GM23338 (cell line): ENCODE data around the gene SIM1. TPM values are rescaled to one million over a fixed set of nuclear protein-coding genes. Genes with fewer than 3 reads are reported as not detected.

Experiments used
- ATAC-seq: fragments of 200-7000 bp; cut with Tn5 transposase; 3 replicates; pipeline ENCODE4 v1.9.1; 2020
- DNase-seq: peaks from one replicate; pipeline ENCODE4 v3.0.0-alpha.2; 2015; ENCODE audit warnings: low spot score
- H2AFZ ChIP-seq: fragments of 200-600 bp; sonication (generic); 2 replicates; pipeline ENCODE4 v1.8.0; 2016; ENCODE audit warnings: antibody characterized with exemption, mild to moderate bottlenecking, moderate library complexity
- H3F3A ChIP-seq: fragments of 200-600 bp; sonication (generic); replicated peaks from 2 replicates; pipeline ENCODE4 v1.8.0; 2017; ENCODE audit warnings: antibody characterized with exemption, mixed run types, low read depth
- H3K27ac ChIP-seq: fragments of 200-600 bp; sonication (generic); 2 replicates; pipeline ENCODE4 v1.6.1; 2016; ENCODE audit warnings: low read depth
- H3K27me3 ChIP-seq: fragments of 200-600 bp; sonication (generic); 2 replicates; pipeline ENCODE4 v1.8.0; 2016; ENCODE audit warnings: mild to moderate bottlenecking, mixed run types, moderate library complexity; ENCODE audit not compliant: insufficient read depth
- H3K36me3 ChIP-seq: fragments of 200-600 bp; sonication (generic); 2 replicates; pipeline ENCODE4 v1.8.0; 2016; ENCODE audit warnings: mild to moderate bottlenecking; ENCODE audit not compliant: insufficient read depth
- H3K4me1 ChIP-seq: fragments of 200-600 bp; sonication (generic); 2 replicates; pipeline ENCODE4 v1.8.0; 2016; ENCODE audit warnings: mild to moderate bottlenecking, moderate library complexity; ENCODE audit not compliant: insufficient read depth
- H3K4me2 ChIP-seq: fragments of 200-600 bp; sonication (generic); 2 replicates; pipeline ENCODE4 v1.7.1; 2017; ENCODE audit warnings: mixed run types
- H3K4me3 ChIP-seq: fragments of 200-600 bp; sonication (generic); 2 replicates; pipeline ENCODE4 v1.6.1; 2016; ENCODE audit warnings: mixed run types
- H3K79me2 ChIP-seq: fragments of 200-600 bp; sonication (generic); replicated peaks from 2 replicates; pipeline ENCODE4 v1.8.0; 2017; ENCODE audit warnings: mild to moderate bottlenecking; ENCODE audit not compliant: insufficient read depth
- H3K9me2 ChIP-seq: fragments of 200-600 bp; sonication (generic); 2 replicates; pipeline ENCODE4 v1.8.0; 2017; ENCODE audit not compliant: insufficient read depth
- H4K20me1 ChIP-seq: fragments of 200-600 bp; sonication (generic); replicated peaks from 2 replicates; pipeline ENCODE4 v1.8.0; 2017; ENCODE audit warnings: mild to moderate bottlenecking; ENCODE audit not compliant: insufficient read depth
- H3K27ac Mint-ChIP-seq: 2 replicates; pipeline ENCODE4 v1.8.0; 2020; ENCODE audit warnings: inconsistent platforms, mild to moderate bottlenecking, moderate library complexity, mixed read lengths
- H3K27me3 Mint-ChIP-seq: 3 replicates; pipeline ENCODE4 v1.8.0; 2022; ENCODE audit warnings: low read depth, mild to moderate bottlenecking, moderate library complexity, mixed read lengths, inconsistent platforms; ENCODE audit not compliant: insufficient read depth, poor library complexity
- H3K36me3 Mint-ChIP-seq: 3 replicates; pipeline ENCODE4 v1.8.0; 2021; ENCODE audit warnings: low read depth, mild to moderate bottlenecking, inconsistent platforms, moderate library complexity, mixed read lengths
- H3K4me1 Mint-ChIP-seq: 3 replicates; pipeline ENCODE4 v1.8.0; 2020; ENCODE audit warnings: mild to moderate bottlenecking, inconsistent platforms, mixed read lengths
- H3K4me3 Mint-ChIP-seq: 3 replicates; pipeline ENCODE4 v1.8.0; 2021; ENCODE audit warnings: moderate library complexity, mild to moderate bottlenecking, inconsistent platforms, mixed read lengths
- H3K9me3 Mint-ChIP-seq: 3 replicates; pipeline ENCODE4 v1.8.0; 2020; ENCODE audit warnings: moderate library complexity, mild to moderate bottlenecking, inconsistent platforms, mixed read lengths
- ETS1 ChIP-seq: IDR thresholded peaks from 2 replicates; pipeline ENCODE4 v1.6.1; 2016; ENCODE audit warnings: antibody characterized with exemption
- EZH2 ChIP-seq: fragments of 200-600 bp; sonication (generic); IDR thresholded peaks from one replicate; pipeline ENCODE4 v1.8.0; 2017; ENCODE audit warnings: antibody characterized with exemption, mild to moderate bottlenecking, low read depth; ENCODE audit not compliant: unreplicated experiment
- JUNB ChIP-seq: IDR thresholded peaks from one replicate; pipeline ENCODE4 v1.6.1; 2016; ENCODE audit warnings: antibody characterized with exemption; ENCODE audit not compliant: unreplicated experiment
- NANOG ChIP-seq: IDR thresholded peaks from 2 replicates; pipeline ENCODE4 v1.6.1; 2016; ENCODE audit warnings: antibody characterized with exemption, borderline replicate concordance
- POLR2AphosphoS5 ChIP-seq: IDR thresholded peaks from 2 replicates; pipeline ENCODE4 v1.6.1; 2016; ENCODE audit warnings: antibody characterized with exemption, low read depth
- REST ChIP-seq: IDR thresholded peaks from one replicate; pipeline ENCODE4 v1.6.1; 2018; ENCODE audit warnings: antibody characterized with exemption; ENCODE audit not compliant: unreplicated experiment
- STAT1 ChIP-seq: IDR thresholded peaks from one replicate; pipeline ENCODE4 v1.6.1; 2016; ENCODE audit warnings: antibody characterized with exemption; ENCODE audit not compliant: unreplicated experiment
- ZNF331 ChIP-seq: fragments of 250-450 bp; sonication (Bioruptor Pico); IDR thresholded peaks from 2 replicates; pipeline ENCODE4 v1.5.0; 2020; ENCODE audit warnings: low read depth, mild to moderate bottlenecking, moderate library complexity
- ZNF462 ChIP-seq: fragments of 250-450 bp; sonication (Bioruptor Pico); IDR thresholded peaks from 2 replicates; pipeline ENCODE4 v1.5.0; 2020; ENCODE audit warnings: mild to moderate bottlenecking, moderate library complexity
- polyA plus RNA-seq: library from polyadenylated mRNA; unstranded; fragments of >200 nt; fragmentation: Nextera tagmentation; extraction: Ambion mirVana; gene quantifications from 2 replicates; pipeline ENCODE4 v1.2.1, GENCODE V29; 2016
- total RNA-seq: library from RNA; depleted of rRNA; stranded (reverse); fragments of >200 nt; shearing (Covaris generic); gene quantifications from 2 replicates; pipeline ENCODE4 v1.2.3, GENCODE V29; 2014

The SIM1 gene
- total and polyA plus RNA-seq, 2 experiments from 2014 or later, result 0.42 to 0.49 TPM

- TF ChIP-seq ZNF331 (CRISPR knock-in tag) (no peak), ETS1 (no peak), ZNF462 (CRISPR knock-in tag) (no peak), NANOG (no peak), POLR2AphosphoS5 (no peak), STAT1 (no peak), EZH2 (no peak), JUNB (no peak), REST (no peak)
- Mint-ChIP-seq H3K4me3 (no peak overlapping the region), H3K27ac (no peak overlapping the region), H3K27me3 (no peaks in the 10 kb centered on the region), H3K4me1 (peaks cover 3% of the 10 kb centered on the region; the same call in 2 of the 3 replicates), H3K36me3 (no peaks in the 10 kb centered on the region), H3K9me3 (no peaks in the 10 kb centered on the region; the same call in 2 of the 3 replicates)
- ATAC-seq, result no peak
- Histone ChIP-seq H3K4me1 (no peaks in the 10 kb centered on the region), H3K27me3 (no peaks in the 10 kb centered on the region), H3K4me3 (no peak overlapping the region), H3K36me3 (no peaks in the 10 kb centered on the region), H3K27ac (no peak overlapping the region), H2AFZ (no peak overlapping the region), H3K79me2 (no peaks in the 10 kb centered on the region), H3K4me2 (no peak overlapping the region), H4K20me1 (no peaks in the 10 kb centered on the region), H3K9me2 (no peaks in the 10 kb centered on the region), H3F3A (no peaks in the 10 kb centered on the region)
- no peak for DNase-seq
Measured at GRCh38 chr6:100338090-100338489, 126.6 kb downstream of the SIM1 start.
